Measurements from ENCODE around the gene MSH3.
"Not testable (repeated sequence)": the region's sequence is repeated elsewhere in the genome, so short reads cannot be mapped to it uniquely, and the experiment has no call there.

Gene MSH3

GRCh38 chr5:80894083-80894482, 239.6 kb downstream of the MSH3 start:
- H3K4me2 ChIP-seq (ENCODE audit: low read depth, low read length) = no peak overlapping the region
- H3K9ac ChIP-seq (ENCODE audit: low read length) = no peak overlapping the region
- TF ChIP-seq EZH2 (optimal IDR thresholded peaks at IDR 0.05; ENCODE audit: low read depth, low read length) = no peak
- no peak for TF ChIP-seq EZH2phosphoT487 (IDR thresholded peaks at IDR 0.05; ENCODE audit: low read length)
- TF ChIP-seq CTCF (IDR thresholded peaks at IDR 0.05; ENCODE audit: low read length) = no peak
- H3K4me3 ChIP-seq (ENCODE audit: low read length) = no peak overlapping the region
- 0 out of 2 replicates have a peak, but pooled peaks cover 4% of the 10 kb centered on the region for H3K36me3 ChIP-seq (replicated peaks; ENCODE audit: insufficient read depth, low read length)
- no peaks in the 10 kb centered on the region for H4K20me1 ChIP-seq (ENCODE audit: insufficient read depth, low read length)
- no peaks in the 10 kb centered on the region for H3K4me1 ChIP-seq (ENCODE audit: low read length)
- no peak for DNase-seq
- no peaks in the 10 kb centered on the region for H3K9me3 ChIP-seq (replicated peaks; ENCODE audit: insufficient read depth, low read length)
- no peaks in the 10 kb centered on the region for H3K79me2 ChIP-seq (ENCODE audit: low read length)
- no peak overlapping the region for H3K27ac ChIP-seq (ENCODE audit: low read length)
- H3F3A ChIP-seq (ENCODE audit: insufficient read depth, low read length) = no peaks in the 10 kb centered on the region
- no peak overlapping the region for H2AFZ ChIP-seq (ENCODE audit: low read length)
- no peaks in the 10 kb centered on the region for H3K9me2 ChIP-seq (replicated peaks; ENCODE audit: insufficient read depth, low read length)
- no peaks in the 10 kb centered on the region for H3K27me3 ChIP-seq (replicated peaks; ENCODE audit: insufficient read depth, low read length)

DNA sequence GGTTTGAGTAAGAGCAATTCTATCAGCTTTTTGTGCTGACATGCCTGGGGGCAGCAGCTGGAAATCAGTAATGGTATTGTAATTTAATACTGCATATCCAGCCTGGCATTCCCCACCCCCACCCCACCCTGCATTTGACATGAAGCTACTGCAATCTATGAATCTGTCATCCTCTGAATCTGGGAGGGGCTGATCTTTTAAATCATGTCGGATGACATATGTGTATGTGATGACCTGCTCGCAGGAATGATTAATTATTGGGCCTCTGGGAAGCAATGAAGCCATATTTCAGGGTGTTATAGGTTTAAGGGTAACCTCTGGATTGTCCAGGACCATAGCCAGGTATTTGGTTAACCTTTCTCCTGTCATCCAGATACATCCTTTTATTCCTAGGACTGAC, 241.1 kb downstream of the MSH3 start:
- H3K27ac ChIP-seq (ENCODE audit: low read length) = no peak overlapping the region
- H3K4me3 ChIP-seq (ENCODE audit: low read length) = no peak overlapping the region
- H3K4me1 ChIP-seq (ENCODE audit: low read length) = no peaks in the 10 kb centered on the region
- no peak overlapping the region for H3K4me2 ChIP-seq (ENCODE audit: low read depth, low read length)
- no peaks in the 10 kb centered on the region for H3F3A ChIP-seq (ENCODE audit: insufficient read depth, low read length)
- H3K9ac ChIP-seq (ENCODE audit: low read length) = no peak overlapping the region
- DNase-seq = no peak
- 0 out of 2 replicates have a peak, but pooled peaks cover 4% of the 10 kb centered on the region for H3K36me3 ChIP-seq (replicated peaks; ENCODE audit: insufficient read depth, low read length)
- H3K9me3 ChIP-seq (replicated peaks; ENCODE audit: insufficient read depth, low read length) = no peaks in the 10 kb centered on the region
- H2AFZ ChIP-seq (ENCODE audit: low read length) = no peak overlapping the region
- H3K27me3 ChIP-seq (replicated peaks; ENCODE audit: insufficient read depth, low read length) = no peaks in the 10 kb centered on the region
- H3K79me2 ChIP-seq (ENCODE audit: low read length) = no peaks in the 10 kb centered on the region
- no peaks in the 10 kb centered on the region for H3K9me2 ChIP-seq (replicated peaks; ENCODE audit: insufficient read depth, low read length)
- TF ChIP-seq EZH2 (optimal IDR thresholded peaks at IDR 0.05; ENCODE audit: low read depth, low read length) = no peak
- no peak for TF ChIP-seq EZH2phosphoT487 (IDR thresholded peaks at IDR 0.05; ENCODE audit: low read length)
- TF ChIP-seq CTCF (IDR thresholded peaks at IDR 0.05; ENCODE audit: low read length) = no peak
- H4K20me1 ChIP-seq (ENCODE audit: insufficient read depth, low read length) = no peaks in the 10 kb centered on the region

DNA sequence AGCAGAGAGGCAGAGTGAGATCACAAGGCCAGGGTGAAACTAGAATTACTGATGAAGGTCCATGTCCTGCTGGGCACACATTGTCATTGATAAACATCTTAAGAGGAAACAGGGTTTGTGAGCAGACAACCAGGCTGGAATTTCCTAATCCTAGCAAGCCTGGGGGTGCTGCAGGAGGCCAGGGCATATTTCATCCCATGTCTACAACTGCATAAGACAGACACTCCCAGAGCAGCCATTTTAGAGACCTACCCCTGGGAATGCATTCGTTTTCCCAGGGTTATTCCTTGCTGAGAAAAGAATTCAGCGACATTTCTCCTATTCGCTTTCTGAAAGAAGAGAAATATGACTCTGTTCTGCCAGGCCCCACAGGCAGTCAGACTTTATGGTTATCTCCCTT, 248.2 kb downstream of the MSH3 start:
- H3F3A ChIP-seq (ENCODE audit: insufficient read depth, low read length); H3K9me3 ChIP-seq (replicated peaks; ENCODE audit: insufficient read depth, low read length); H4K20me1 ChIP-seq (ENCODE audit: insufficient read depth, low read length); H3K4me1 ChIP-seq (ENCODE audit: low read length); H3K27ac ChIP-seq (ENCODE audit: low read length); H3K4me3 ChIP-seq (ENCODE audit: low read length); H2AFZ ChIP-seq (ENCODE audit: low read length); H3K9me2 ChIP-seq (replicated peaks; ENCODE audit: insufficient read depth, low read length); H3K36me3 ChIP-seq (replicated peaks; ENCODE audit: insufficient read depth, low read length); H3K79me2 ChIP-seq (ENCODE audit: low read length); H3K27me3 ChIP-seq (replicated peaks; ENCODE audit: insufficient read depth, low read length); H3K9ac ChIP-seq (ENCODE audit: low read length); H3K4me2 ChIP-seq (ENCODE audit: low read depth, low read length); DNase-seq: not testable (repeated sequence)

DNA sequence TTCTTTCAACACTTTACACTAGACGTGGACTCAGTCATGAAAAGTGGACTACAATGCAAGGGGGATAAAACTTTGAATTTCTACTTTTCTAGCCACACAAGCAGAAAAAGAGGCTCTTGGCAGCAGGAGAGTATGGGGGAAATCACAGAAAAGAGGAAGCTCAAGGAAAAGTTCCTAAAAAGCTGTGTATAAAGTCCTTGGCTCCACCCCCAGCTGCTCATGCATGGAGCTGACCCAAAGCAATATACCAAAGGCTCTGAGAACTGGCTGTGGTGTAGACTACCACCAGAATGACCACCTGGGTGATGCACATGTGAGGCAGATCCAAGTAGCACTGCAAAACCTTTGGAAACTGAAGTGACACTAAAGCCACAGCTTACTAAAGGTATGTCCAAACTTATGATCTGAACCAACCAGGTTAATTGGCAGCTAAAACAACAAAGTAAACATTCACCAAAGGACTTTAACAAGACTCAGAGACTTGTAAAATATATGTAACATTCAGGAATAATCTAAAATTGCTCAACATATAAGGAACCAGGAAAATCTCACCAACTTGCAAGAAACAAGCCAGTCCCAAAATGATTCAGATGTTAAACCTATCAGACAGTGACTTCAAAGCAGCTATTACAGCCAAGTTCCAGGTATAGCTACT, 250.2 kb downstream of the MSH3 start:
- no peaks in the 10 kb centered on the region for H3K4me1 ChIP-seq (ENCODE audit: low read length)
- H3K36me3 ChIP-seq (replicated peaks; ENCODE audit: insufficient read depth, low read length) = no peaks in the 10 kb centered on the region
- H4K20me1 ChIP-seq (ENCODE audit: insufficient read depth, low read length) = no peaks in the 10 kb centered on the region
- H3K4me3 ChIP-seq (ENCODE audit: low read length) = no peak overlapping the region
- no peak overlapping the region for H3K4me2 ChIP-seq (ENCODE audit: low read depth, low read length)
- no peak overlapping the region for H3K9ac ChIP-seq (ENCODE audit: low read length)
- TF ChIP-seq CTCF (IDR thresholded peaks at IDR 0.05; ENCODE audit: low read length) (no peak), EZH2 (optimal IDR thresholded peaks at IDR 0.05; ENCODE audit: low read depth, low read length) (no peak), EZH2phosphoT487 (IDR thresholded peaks at IDR 0.05; ENCODE audit: low read length) (no peak)
- H3K9me3 ChIP-seq (replicated peaks; ENCODE audit: insufficient read depth, low read length) = no peaks in the 10 kb centered on the region
- no peaks in the 10 kb centered on the region for H3K9me2 ChIP-seq (replicated peaks; ENCODE audit: insufficient read depth, low read length)
- H3K27me3 ChIP-seq (replicated peaks; ENCODE audit: insufficient read depth, low read length) = no peaks in the 10 kb centered on the region
- H3F3A ChIP-seq (ENCODE audit: insufficient read depth, low read length) = no peaks in the 10 kb centered on the region
- H3K27ac ChIP-seq (ENCODE audit: low read length) = no peak overlapping the region
- H3K79me2 ChIP-seq (ENCODE audit: low read length) = no peaks in the 10 kb centered on the region
- no peak for DNase-seq
- H2AFZ ChIP-seq (ENCODE audit: low read length) = no peak overlapping the region
